Loucy (cell line): ENCODE measurements around the gene GATA1.

ENCODE experiments used
- H2AFZ ChIP-seq: fragments of 200-600 bp; sonication (generic); 2 replicates; pipeline ENCODE4 v1.6.0; 2016; ENCODE audit warnings: antibody characterized with exemption, mild to moderate bottlenecking, low read length, moderate library complexity
- H3F3A ChIP-seq: fragments of 200-600 bp; 2 replicates; pipeline ENCODE4 v1.6.0; 2016; ENCODE audit warnings: antibody characterized with exemption, low read depth, mild to moderate bottlenecking
- H3K27me3 ChIP-seq: fragments of 200-600 bp; sonication (generic); 2 replicates; pipeline ENCODE4 v1.6.1; 2014; ENCODE audit warnings: low read length, mild to moderate bottlenecking; ENCODE audit not compliant: insufficient read depth, poor library complexity, severe bottlenecking
- H3K36me3 ChIP-seq: fragments of 200-600 bp; sonication (generic); 2 replicates; pipeline ENCODE4 v1.6.1; 2016; ENCODE audit warnings: low read length; ENCODE audit not compliant: insufficient read depth
- H3K4me1 ChIP-seq: fragments of 200-600 bp; sonication (generic); 2 replicates; pipeline ENCODE4 v1.5.1; 2014; ENCODE audit warnings: low read length, mild to moderate bottlenecking; ENCODE audit not compliant: insufficient read depth, poor library complexity, severe bottlenecking
- H3K4me2 ChIP-seq: fragments of 200-600 bp; sonication (generic); 2 replicates; pipeline ENCODE4 v1.6.0; 2014; ENCODE audit warnings: antibody characterized with exemption, low read length, low read depth, mild to moderate bottlenecking; ENCODE audit not compliant: poor library complexity, severe bottlenecking
- H3K4me3 ChIP-seq: fragments of 200-600 bp; sonication (generic); 2 replicates; pipeline ENCODE4 v1.5.1; 2014; ENCODE audit warnings: low read length, mild to moderate bottlenecking, mixed read lengths; ENCODE audit not compliant: poor library complexity, severe bottlenecking
- H3K79me2 ChIP-seq: fragments of 200-600 bp; sonication (generic); 2 replicates; pipeline ENCODE4 v1.6.1; 2014; ENCODE audit warnings: low read length; ENCODE audit not compliant: insufficient read depth
- H3K9ac ChIP-seq: fragments of 200-600 bp; sonication (generic); 2 replicates; pipeline ENCODE4 v1.6.0; 2014; ENCODE audit warnings: mild to moderate bottlenecking, low read depth, low read length, moderate library complexity; ENCODE audit not compliant: poor library complexity, severe bottlenecking
- H3K9me2 ChIP-seq: fragments of 200-600 bp; sonication (generic); replicated peaks from 2 replicates; pipeline ENCODE4 v1.6.1; 2016; ENCODE audit warnings: low read depth, low read length, mixed read lengths
- H3K9me3 ChIP-seq: fragments of 200-600 bp; sonication (generic); 2 replicates; pipeline ENCODE4 v1.6.1; 2014; ENCODE audit warnings: mild to moderate bottlenecking, antibody characterized with exemption, low read length, low read depth; ENCODE audit not compliant: insufficient read depth
- H4K20me1 ChIP-seq: fragments of 200-600 bp; sonication (generic); 2 replicates; pipeline ENCODE4 v1.6.0; 2014; ENCODE audit warnings: antibody characterized with exemption, low read length, mild to moderate bottlenecking; ENCODE audit not compliant: insufficient read depth, poor library complexity, severe bottlenecking
- EZH2phosphoT487 ChIP-seq: fragments of 200-600 bp; IDR thresholded peaks from 2 replicates; pipeline ENCODE4 v1.6.1; 2018; ENCODE audit warnings: antibody characterized with exemption, mild to moderate bottlenecking, moderate library complexity, borderline replicate concordance
- TF ChIP-seq, protein P1 (sequence below): fragments of 200-600 bp; sonication (generic); conservative IDR thresholded peaks from 2 replicates; pipeline ENCODE4 v1.5.1; 2014; ENCODE audit warnings: mild to moderate bottlenecking, antibody characterized with exemption, low read length

The GATA1 gene

DNA sequence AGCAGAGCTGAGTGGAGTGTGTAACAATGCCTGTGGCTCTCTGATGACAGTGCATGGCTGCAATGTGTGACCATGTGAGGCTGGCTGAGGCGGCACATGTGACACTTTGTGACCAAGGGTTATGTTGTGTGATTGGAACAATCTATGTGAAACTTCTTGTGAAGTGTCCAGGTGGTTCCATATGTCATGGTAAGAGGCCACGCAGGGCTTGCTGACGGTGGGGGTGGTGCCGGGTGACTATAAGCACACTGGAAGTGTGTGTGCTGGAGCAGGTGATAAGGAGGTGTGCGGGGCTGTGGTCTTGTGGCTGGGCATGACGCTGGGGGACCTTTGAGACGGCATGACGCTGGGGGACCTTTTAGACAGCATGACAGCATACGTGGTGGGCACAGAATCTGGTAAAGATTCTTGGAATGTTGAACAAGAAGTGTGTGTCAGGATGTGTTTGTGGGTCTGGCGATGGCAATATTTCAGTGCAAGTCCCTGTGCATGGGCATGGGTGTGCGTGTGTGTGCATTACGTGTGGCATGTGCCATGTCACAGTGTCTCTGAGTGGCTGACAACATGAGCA lies 8.0 kb downstream of the GATA1 start:
- Histone ChIP-seq H4K20me1 (no peaks in the 10 kb centered on the region), H2AFZ (no peak overlapping the region), H3K79me2 (no peaks in the 10 kb centered on the region), H3K4me1 (no peaks in the 10 kb centered on the region), H3K9me3 (no peaks in the 10 kb centered on the region), H3K9ac (no peak overlapping the region), H3K36me3 (no peaks in the 10 kb centered on the region), H3K4me2 (no peak overlapping the region), H3K9me2 (no peaks in the 10 kb centered on the region), H3F3A (no peaks in the 10 kb centered on the region), H3K27me3 (no peaks in the 10 kb centered on the region), H3K4me3 (no peak overlapping the region)
- TF ChIP-seq EZH2phosphoT487 = no peak
- TF ChIP-seq, protein P1, sequence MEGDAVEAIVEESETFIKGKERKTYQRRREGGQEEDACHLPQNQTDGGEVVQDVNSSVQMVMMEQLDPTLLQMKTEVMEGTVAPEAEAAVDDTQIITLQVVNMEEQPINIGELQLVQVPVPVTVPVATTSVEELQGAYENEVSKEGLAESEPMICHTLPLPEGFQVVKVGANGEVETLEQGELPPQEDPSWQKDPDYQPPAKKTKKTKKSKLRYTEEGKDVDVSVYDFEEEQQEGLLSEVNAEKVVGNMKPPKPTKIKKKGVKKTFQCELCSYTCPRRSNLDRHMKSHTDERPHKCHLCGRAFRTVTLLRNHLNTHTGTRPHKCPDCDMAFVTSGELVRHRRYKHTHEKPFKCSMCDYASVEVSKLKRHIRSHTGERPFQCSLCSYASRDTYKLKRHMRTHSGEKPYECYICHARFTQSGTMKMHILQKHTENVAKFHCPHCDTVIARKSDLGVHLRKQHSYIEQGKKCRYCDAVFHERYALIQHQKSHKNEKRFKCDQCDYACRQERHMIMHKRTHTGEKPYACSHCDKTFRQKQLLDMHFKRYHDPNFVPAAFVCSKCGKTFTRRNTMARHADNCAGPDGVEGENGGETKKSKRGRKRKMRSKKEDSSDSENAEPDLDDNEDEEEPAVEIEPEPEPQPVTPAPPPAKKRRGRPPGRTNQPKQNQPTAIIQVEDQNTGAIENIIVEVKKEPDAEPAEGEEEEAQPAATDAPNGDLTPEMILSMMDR = no peak

DNA sequence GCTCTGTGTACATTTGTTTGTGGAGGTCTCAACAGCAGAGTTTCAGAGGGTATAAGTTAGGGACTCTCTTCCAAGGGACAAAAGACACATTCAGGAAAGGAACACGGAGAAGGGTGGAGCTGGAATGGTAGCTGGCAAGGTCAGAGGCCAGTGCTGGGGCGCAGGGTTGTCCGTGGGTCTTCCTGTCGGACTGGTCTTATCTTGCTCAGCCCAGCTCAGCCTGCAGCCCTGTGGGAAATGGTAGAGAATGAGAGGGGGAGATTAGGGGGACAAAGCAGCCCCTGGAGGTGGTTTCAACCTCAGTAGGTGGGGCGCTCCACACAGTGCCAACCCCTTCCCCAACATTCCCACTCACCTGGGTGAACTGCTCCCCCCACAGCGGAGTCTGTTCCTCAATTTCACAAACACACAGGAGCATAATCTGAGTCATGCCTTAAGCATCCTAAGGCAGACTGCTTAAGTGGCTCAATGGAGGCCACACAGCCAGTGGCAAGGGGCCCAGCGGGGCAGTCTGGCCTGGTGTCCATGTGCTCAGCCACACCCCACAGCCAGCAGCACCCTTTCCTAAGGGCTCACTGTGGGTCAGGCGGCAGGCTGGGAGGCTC lies 8.6 kb downstream of the GATA1 start:
- no peaks in the 10 kb centered on the region for H3K9me3 ChIP-seq
- H4K20me1 ChIP-seq = no peaks in the 10 kb centered on the region
- no peaks in the 10 kb centered on the region for H3K36me3 ChIP-seq
- no peak overlapping the region for H3K4me2 ChIP-seq
- H3K79me2 ChIP-seq = no peaks in the 10 kb centered on the region
- H3F3A ChIP-seq = no peaks in the 10 kb centered on the region
- no peaks in the 10 kb centered on the region for H3K4me1 ChIP-seq
- TF ChIP-seq EZH2phosphoT487 = no peak
- TF ChIP-seq, protein P1 = no peak
- H3K4me3 ChIP-seq = no peak overlapping the region
- H3K9ac ChIP-seq = no peak overlapping the region
- no peaks in the 10 kb centered on the region for H3K9me2 ChIP-seq
- H2AFZ ChIP-seq = no peak overlapping the region
- H3K27me3 ChIP-seq = no peaks in the 10 kb centered on the region

- TF ChIP-seq, protein P1 = no peak
- no peak for TF ChIP-seq EZH2phosphoT487
- Histone ChIP-seq H3K4me2 (no peak overlapping the region), H3K4me1 (peaks cover 14% of the 10 kb centered on the region), H2AFZ (no peak overlapping the region), H3K27me3 (no peaks in the 10 kb centered on the region), H3F3A (no peaks in the 10 kb centered on the region), H3K4me3 (no peak overlapping the region), H3K9ac (no peak overlapping the region), H3K79me2 (peaks cover 10% of the 10 kb centered on the region; the same call in 1 of the 2 replicates), H3K9me2 (no peaks in the 10 kb centered on the region), H3K36me3 (no peaks in the 10 kb centered on the region), H3K9me3 (no peaks in the 10 kb centered on the region), H4K20me1 (no peaks in the 10 kb centered on the region)
These were observed 11.9 kb downstream of the GATA1 start for GRCh38 chrX:48798318-48798717.
